Frontal cortex (tissue), 4 donors: ENCODE results near the gene RPH3AL. TPM values are rescaled to one million over a fixed set of nuclear protein-coding genes. Genes with fewer than 3 reads are reported as not detected.
"Not testable (repeated sequence)": the region's sequence is repeated elsewhere in the genome, so short reads cannot be mapped to it uniquely, and the experiment has no call there.

ENCODE experiments used
- DNase-seq, 2 donors: peaks; one replicate each; pipeline ENCODE4 v3.0.0; 2012; ENCODE audit warnings: low spot score in 2 of 2
- FAIRE-seq: peaks from 2 replicates; lab custom pipeline; 2012; peaks lifted over from hg19 to GRCh38; lab: Jason Lieb, UNC
- total RNA-seq: library from RNA; depleted of rRNA; stranded (reverse); fragments of >200 nt; gene quantifications from one replicate; pipeline ENCODE4 v1.2.3, GENCODE V29; 2014
- donor health status: control.
- donor health status: control.
- donor health status: control.

RPH3AL gene
- total RNA-seq, 1 donor from 2014 or later = 3.3 TPM

DNA sequence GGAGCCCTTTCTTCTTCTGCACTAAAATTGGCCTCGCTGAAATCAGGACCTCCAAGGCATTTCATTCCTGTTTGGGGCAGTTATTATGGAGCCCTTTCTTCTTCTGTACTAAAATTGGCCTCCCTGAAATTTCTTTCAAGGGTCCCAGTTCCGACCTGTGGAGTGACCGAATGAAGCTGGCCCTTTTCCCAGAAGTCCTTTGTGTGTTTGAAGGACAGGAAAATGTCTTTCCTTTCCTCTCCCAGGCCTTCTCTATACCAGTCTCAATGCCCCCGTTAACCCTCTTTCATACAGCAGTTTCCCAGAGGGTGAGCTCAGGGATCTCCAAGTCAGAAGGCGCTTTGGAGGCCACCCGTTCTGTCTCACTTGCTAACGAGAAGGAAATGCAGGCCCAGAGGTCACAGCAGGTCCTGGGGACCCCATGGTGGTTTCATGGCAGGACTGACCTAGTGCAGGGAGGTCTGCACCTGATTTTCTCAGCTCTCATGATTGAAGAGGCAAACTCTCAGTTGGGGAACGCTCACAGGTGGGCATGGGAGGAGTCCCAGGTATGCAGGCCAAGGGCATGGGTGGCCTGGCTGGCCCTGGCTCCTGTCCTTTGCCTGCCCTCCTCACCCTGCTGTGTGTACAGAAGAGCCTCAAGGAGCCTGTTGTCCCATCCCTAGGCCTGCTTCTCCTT lies 134.0 kb downstream of the RPH3AL start:
- DNase-seq = no peak
- no peak for FAIRE-seq

- no peak for FAIRE-seq
- no peak for DNase-seq
Measured at GRCh38 chr17:216625-217024, 136.0 kb downstream of the RPH3AL start.

DNA sequence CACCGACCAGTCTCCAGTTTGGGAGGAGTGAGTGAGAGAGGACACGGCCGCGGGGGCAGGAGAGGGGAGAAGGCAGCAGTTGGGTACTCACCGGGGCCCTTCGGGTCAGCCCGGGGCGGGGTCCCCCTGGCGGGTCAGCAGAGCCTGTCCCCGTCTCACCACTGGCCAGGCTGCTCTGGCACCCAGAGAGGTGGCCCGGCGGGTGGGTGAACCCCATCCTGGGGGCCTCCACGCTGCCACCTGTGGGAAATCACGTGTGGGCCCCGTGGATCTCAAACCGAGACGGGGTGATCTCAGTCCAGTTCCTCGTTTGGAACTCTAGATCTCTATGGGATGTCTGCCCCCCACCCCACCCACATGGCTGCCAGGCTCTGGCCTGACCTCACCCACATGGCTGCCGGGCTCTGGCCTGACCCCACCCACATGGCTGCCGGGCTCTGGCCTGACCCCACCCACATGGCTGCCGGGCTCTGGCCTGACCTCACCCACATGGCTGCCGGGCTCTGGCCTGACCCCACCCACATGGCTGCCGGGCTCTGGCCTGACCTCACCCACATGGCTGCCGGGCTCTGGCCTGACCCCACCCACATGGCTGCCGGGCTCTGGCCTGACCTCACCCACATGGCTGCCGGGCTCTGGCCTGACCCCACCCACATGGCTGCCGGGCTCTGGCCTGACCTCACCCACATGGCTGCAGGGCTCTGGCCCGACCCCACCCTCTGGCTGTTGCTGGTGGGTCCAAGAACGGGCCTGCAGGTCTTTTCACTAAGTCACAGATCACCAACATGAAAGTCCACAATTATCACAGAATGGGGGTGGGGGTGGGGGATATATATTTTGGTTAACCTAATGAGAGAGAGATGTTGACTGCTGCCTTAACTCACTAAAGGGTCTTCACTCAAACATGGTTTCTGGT lies 136.8 kb downstream of the RPH3AL start:
- DNase-seq = not testable (repeated sequence)

GRCh38 chr17:214881-215331 lies 137.7 kb downstream of the RPH3AL start:
- DNase-seq (no peak), FAIRE-seq (no peak)

More for the DNA sequence above, 136.8 kb downstream of the RPH3AL start:
- FAIRE-seq = not testable (repeated sequence)

DNA sequence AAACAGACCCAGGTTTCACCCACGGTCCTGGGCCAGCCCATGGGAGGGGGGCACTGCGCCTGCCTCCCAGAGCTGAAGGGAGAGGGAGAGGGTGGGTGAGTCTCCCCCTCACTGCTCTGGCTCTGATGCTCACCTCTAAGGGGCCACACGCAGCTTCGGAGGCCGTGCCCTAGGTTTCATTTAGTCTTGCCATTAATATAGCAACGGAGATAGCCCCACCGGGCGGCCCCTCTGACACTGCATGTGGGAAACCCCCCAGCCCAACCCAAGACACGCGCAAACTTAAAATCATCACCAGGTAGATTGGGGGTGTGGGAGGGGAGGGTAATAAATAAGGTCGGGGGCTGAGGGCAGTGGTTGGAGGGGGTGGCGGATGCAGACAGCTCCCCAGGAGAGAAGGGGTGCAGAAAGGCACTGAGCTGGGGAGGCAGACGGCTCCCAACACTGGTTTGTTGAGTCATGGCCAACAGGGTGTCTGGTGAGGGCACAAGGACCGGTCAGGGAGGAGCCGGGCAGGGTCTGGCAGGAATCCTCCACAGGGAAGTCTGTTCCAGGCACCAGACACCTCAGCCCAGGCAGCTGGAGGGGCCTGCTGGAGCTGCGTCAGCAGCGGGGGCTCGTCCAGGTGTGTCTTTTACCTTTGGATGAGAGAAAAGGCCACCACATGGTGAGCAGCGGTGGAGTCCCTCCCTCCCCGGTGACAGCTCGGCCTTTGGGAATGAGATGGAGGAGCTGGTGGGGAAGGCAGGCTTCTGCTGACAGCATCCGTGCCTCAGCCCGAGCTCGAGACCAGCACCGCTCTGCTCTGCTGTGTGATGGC lies 139.1 kb downstream of the RPH3AL start:
- FAIRE-seq (no peak), DNase-seq (no peak)

DNA sequence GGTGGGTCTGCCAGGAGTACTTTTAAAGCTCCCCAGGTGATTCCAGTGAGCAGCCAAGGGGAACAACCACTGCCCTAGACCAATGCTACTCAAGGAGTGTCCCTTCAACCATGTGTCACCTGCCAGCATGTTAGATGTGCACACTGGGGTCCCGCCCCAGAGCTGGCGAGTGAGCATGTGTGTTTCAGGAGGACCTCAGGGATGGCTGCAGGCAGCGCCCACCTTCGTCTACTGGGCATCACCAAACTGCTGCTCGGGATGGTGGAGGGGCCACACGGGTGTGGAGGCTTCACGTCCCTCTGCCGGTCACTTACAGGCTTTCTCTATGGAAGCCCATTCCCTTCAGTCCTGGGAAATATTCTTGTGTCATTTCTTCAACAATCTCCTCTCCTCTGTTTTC lies 142.2 kb downstream of the RPH3AL start:
- no peak for FAIRE-seq
- DNase-seq = no peak

DNA sequence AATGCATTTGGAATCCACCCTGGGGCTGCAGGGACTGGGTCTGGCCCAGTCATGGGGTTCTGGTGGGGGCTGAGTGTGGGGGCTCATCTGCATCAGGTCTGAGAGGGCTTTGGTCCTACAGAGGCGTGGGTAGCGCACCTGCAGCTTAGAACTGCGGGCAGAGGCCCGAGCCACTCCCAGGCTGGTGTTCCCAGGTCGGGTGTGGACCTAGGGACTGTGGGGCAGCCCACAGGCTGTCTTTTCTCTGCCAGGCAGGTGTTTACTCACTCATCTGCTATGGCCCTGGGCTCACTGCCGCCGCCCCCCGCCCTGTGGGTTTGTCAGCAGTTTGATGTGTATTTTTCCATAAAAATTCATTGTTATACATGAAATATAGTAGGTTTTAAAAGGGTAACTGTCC lies 144.2 kb downstream of the RPH3AL start:
- no peak for FAIRE-seq
- no peak for DNase-seq

GRCh38 chr17:207775-208174 lies 144.8 kb downstream of the RPH3AL start:
- DNase-seq (no peak), FAIRE-seq (no peak)

DNA sequence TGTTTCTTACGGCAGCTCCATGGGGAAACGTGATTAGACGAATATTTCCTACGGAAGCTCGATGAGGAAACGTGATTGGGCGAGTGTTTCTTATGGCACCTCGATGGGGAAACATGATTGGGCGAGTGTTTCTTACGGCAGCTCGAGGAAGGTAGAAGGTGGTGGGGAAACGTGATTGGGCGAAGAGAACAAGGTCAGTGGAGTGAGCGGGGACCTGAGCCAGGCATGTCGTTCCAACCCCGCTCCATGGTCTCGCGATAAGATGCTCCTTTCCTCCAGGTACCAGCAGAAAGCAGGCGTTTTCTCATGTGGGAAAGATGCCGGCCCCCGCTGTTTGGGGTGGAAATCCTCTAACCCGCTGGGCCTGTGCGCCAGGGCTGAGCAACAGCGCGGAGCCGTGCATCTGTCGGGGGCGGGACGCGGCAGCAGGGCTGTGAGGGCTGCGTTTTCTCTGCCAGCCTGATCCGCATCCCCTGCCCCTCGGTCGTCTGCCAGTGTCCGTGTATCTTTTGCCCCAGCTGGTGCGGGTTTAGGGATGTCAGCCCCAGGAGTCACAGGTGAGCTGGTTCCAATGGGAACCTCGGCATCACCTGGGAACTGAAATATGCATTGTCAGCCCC lies 145.6 kb downstream of the RPH3AL start:
- DNase-seq = no peak

GRCh38 chr17:206484-206883 lies 146.1 kb downstream of the RPH3AL start:
- FAIRE-seq = not testable (repeated sequence)

More for the DNA sequence above, 145.6 kb downstream of the RPH3AL start:
- no peak for FAIRE-seq

DNA sequence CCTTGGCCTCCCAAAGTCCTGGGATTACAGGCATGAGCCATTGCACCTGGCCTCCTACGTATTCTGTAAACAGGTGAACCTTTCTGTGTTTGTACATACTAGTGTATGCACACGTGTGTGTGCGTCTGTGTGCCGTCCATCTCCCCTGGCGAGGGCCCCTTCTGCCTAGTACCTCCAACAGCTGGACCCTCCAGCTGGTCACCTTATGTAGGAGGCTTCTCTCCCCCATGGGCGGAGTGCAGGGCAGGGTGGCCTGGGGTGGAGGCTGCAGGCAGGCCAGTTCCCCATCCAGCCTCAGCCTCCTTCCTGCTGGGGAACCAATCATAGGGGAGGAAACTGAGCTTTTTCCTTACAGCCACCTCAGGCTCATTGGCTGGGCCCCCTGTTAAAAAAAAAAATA lies 146.8 kb downstream of the RPH3AL start:
- FAIRE-seq = no peak
- no peak for DNase-seq

More at GRCh38 chr17:206484-206883, 146.1 kb downstream of the RPH3AL start:
- not testable (repeated sequence) for DNase-seq

- DNase-seq (no peak), FAIRE-seq (no peak)
Measured at GRCh38 chr17:205148-205669, 147.4 kb downstream of the RPH3AL start.

- FAIRE-seq (no peak), DNase-seq (no peak)
Measured at GRCh38 chr17:204427-205147, 148.0 kb downstream of the RPH3AL start.

GRCh38 chr17:202501-202951 lies 150.1 kb downstream of the RPH3AL start:
- DNase-seq = no peak
- no peak for FAIRE-seq

GRCh38 chr17:201736-202135 lies 150.9 kb downstream of the RPH3AL start:
- FAIRE-seq, DNase-seq: not testable (repeated sequence)

- not testable (repeated sequence) for FAIRE-seq, DNase-seq
Measured at GRCh38 chr17:201257-201656, 151.3 kb downstream of the RPH3AL start.

GRCh38 chr17:200586-200985 lies 152.0 kb downstream of the RPH3AL start:
- DNase-seq (no peak), FAIRE-seq (no peak)

DNA sequence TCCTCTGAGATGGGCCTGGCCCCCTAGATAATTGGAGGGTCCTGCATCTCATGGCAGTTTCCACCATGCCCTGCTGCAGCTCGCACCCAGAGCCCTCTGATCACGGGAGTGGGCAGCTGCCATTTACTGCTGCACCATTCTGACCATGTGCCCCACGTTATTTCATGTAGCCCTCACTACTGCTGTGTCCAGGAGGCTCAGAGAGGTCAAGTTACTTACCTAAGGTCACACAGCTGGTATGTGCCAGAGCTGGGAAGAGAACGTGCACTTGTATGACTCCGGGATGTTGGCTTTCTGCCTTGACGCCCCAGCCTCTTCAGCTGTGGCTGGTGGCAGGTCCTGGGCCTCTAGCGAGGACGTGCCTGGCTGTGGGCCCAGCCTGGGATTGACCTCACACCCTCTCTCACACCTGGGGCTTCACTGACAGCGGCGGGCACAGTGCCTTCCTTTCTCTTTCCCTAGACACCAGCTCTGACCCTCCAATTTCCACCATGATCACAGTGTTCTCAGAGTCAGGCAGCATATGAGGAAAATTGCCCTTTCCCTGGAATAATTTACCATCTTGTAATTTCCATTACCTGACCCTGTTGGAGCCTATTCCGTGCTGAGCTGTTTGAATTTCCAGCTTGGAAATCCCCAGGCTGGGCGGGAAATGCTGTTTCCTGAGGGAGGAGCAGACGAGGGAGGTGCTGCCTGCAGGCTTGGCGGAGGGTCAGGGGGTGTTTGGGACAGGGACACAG lies 152.6 kb downstream of the RPH3AL start:
- FAIRE-seq = no peak

More for the DNA sequence above, 152.6 kb downstream of the RPH3AL start:
- no peak for DNase-seq
